HG03575 (cell line): Measurements from ENCODE around the gene TRAPPC2.
"Not testable (repeated sequence)": the region's sequence is repeated elsewhere in the genome, so short reads cannot be mapped to it uniquely, and the experiment has no call there.

Experiments
- ATAC-seq: cut with Tn5 transposase; IDR thresholded peaks from one replicate; pipeline ENCODE4 v1.9.1; 2021; ENCODE audit not compliant: unreplicated experiment, insufficient number of reproducible peaks, low FRiP score; ENCODE audit errors: extremely low read depth

TRAPPC2 gene

DNA sequence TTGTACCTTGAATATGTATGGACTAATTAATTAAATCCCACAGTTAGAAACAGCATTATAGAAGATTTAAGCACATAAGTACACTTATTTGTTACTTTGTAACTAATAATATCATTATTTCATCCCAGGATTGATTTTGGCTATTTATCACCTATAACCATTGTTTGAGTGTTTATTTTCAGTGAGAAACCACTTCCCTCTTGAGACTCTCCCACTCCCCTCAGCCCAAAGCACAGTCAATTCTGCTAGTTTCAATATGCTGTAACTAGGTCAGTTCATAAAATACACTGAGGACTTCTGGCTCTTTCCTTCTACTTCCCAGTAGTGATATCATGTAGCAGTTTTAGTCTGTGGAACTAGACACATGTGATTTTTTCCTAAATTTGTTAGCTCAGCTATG, 16.4 kb upstream of the TRAPPC2 start:
- no peak for ATAC-seq

DNA sequence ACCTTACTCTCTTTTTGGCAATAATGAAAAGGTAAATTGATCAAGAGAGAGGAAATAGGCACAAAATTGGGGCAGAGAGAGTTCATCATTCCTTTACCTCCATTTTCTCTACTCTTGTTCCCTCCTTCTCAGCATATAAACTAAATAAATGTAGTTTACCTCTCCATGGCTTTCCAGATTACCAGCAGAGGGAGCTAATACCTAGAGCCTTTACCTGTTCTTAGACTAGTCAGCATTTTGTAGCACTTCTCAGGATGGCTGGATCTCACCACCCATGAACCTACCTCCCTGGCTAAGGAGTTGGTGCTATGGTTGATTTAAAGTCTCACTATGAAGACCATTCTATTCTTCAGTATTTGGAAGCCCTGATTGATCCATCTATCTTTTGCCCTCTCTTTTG, 15.8 kb upstream of the TRAPPC2 start:
- ATAC-seq: no peak

DNA sequence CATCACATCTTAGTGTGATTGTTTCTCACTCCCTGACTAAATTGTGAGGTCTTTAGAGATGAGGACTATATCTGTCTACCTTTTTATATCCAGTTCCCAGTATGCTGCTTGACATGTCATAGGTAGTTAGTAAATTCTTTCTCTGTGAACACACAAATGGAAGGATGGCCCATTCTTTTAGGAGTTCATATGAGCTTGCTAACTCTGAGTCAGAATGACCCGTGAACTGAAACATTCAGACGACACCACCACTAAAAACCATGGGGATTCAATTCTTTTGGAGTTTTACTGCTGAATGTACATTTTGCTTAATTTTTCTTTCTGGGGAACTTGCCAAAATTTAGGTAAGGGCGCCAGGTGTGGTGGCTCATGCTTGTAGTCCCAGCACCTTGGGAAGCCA, 14.1 kb upstream of the TRAPPC2 start:
- ATAC-seq: no peak

DNA sequence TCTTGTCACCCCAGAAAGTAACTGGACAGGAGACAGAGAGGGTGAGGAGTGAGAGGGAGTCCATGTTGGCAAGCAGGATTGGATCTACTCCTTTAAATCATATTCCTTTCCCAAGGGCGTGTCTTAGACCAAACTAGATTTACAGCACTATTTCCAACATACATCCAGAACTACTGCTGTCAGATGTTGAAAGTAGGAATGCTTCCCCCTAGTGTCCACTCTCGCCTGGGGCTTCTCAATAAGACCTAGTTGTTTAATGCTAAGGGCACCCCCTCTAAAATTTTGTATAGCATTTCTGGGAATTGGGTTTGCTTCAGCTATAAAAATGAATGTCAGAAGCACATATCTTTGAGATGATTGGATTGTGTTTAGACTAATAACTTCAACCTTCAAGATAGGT, 13.4 kb upstream of the TRAPPC2 start:
- ATAC-seq: no peak

DNA sequence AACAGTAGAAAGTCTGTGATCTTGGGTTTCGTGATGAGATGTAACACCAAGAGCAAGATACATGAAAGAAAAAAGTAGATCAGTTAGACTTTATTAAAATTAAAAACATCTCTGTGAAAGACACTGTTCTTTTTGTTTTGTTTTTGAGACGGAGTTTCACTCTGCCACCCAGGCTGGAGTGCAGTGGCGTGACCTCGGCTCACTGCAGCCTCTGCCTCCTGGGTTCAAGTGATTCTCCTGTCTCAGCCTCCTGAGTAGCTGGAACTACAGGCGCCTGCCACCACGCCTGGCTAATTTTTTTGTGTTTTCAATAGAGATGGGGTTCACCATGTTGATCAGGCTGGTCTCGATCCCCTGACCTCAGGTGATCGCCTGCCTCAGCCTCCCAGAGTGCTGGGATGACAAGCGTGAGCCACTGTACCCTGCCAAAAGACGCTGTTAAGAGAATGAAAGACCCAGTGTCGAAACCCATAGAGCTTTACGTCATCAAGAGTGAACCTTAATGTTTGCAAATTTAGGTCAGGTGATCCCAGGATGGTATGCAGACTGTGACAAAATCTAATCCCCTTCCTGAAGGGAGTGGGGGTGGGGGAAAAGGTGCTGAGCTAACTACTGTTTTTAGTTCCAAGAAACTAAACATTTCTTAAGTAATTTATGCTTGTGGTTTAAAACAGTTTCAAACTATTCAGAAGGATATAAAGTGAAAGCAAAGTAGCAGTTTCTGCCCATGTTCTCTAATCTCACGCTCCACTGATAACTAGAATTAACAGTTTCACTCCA, 8.2 kb upstream of the TRAPPC2 start:
- peak; percentile 75 for ATAC-seq

DNA sequence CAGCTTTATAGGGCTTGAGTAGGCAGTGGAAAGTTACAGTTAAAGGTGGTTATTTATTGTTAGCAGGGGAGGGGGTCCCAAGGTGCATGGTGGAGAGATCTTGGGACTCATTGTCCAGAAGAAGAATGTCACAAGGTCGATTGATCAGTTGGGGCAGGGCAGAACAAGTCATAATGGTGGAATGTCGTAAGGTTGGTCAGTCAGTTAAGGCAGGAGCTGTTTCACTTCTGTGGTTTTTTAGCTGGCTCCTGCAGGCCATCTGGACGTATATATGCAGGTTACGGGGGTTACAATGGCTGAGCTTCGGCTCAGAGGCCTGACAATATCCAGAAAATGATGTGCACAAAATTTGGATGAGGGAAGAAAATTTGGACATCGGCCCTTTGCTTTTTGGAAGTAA, 7.3 kb upstream of the TRAPPC2 start:
- ATAC-seq: no peak

DNA sequence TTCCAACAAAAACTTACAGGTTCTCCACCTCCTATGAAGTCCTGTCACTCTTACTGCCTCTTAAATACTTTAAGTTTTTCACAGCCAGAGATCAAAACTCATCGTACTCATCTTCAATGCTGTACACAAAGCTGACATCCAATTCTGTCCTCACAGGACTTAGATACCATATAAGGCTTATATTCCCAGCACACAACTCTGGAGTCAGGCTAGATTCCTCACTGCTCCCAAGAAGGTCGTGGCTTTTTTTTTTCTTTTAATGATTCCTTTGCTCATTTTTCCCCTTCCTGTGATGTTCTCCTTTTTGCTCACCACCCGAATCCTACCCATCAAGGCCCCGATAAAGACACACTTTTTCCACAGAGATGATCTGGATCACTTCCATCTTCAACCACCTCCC, 914 bp downstream of the TRAPPC2 start:
- ATAC-seq: no peak

DNA sequence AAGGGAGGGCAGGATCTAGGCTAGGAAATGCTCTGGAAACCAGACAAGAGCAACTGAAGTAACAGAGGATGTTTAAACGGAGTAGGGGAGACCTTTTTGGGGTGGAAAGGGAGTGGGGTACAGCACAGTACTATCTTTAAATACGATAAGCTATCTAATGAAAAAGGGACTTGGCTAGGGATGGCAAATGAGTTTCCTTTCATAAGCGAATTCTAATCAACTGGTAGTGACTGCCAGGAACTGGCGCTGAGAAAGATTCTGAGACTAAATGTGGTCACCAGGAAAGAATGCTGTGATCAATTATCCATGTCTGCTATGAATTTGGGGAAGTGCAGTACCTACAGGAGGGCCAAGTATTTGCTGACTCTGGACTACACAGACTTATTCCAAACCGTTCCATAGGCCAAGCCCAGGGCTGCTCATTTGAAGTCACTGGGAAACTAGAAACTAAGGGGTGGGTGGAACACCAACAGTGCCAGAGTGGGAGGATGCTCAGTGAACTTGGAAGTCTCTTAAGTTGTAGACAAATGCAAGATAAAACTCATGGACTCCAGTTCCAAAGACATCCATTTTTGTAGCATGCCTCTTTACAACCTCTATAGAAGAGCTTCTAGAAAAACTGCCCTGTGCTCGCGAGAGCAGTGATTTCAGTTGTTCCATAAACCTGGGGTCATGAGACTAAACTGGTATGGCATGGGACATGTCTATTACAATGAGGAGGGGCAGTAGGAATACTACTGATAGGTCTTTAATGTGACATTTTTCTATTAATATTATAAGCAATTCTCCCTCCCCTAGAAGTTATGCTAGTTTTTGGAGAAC, 2.0 kb downstream of the TRAPPC2 start:
- ATAC-seq: no peak

DNA sequence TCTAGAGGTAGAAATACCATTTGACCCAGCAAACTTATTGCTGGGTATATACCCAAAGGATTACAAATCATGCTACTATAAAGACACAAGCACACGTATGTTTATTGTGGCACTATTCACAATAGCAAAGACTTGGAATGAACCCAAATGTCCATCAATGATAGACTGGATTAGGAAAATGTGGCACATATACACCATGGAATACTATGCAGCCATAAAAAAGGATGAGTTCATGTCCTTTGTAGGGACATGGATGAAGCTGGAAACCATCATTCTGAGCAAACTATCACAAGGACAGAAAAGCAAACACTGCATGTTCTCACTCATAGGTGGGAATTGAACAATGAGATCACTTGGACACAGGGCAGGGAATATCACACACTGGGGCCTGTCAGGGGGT, 3.9 kb downstream of the TRAPPC2 start:
- not testable (repeated sequence) for ATAC-seq

DNA sequence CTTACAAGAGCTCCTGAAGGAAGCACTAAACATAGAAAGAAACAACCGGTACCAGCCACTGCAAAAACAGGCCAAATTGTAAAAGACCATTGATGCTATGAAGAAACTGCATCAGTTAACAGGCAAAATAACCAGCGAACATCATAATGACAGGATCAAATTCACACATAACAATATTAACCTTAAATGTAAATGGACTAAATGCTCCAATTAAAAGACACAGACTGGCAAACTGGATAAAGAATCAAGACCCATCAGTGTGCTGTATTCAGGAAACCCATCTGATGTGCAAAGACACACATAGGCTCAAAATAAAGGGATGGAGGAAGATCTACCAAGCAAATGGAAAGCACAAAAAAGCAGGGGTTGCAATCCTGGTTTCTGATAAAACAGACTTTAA, 7.8 kb downstream of the TRAPPC2 start:
- not testable (repeated sequence) for ATAC-seq

DNA sequence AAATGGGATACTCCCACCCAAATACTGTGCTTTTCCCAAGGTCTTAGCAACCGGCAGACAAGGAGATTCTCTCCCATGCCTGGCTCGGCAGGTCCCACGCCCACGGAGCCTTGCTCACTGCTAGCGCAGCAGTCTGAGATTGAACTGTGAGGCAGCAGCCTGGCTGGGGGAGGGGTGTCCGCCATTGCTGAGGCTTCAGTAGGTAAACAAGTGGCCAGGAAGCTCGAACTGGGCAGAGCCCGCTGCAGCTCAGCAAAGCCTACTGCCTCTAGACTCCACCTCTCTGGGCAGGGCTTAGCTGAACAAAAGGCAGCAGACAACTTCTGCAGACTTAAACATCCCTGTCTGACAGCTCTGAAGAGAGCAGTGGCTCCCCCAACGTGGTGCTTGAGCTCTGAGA, 9.5 kb downstream of the TRAPPC2 start:
- ATAC-seq: not testable (repeated sequence)

DNA sequence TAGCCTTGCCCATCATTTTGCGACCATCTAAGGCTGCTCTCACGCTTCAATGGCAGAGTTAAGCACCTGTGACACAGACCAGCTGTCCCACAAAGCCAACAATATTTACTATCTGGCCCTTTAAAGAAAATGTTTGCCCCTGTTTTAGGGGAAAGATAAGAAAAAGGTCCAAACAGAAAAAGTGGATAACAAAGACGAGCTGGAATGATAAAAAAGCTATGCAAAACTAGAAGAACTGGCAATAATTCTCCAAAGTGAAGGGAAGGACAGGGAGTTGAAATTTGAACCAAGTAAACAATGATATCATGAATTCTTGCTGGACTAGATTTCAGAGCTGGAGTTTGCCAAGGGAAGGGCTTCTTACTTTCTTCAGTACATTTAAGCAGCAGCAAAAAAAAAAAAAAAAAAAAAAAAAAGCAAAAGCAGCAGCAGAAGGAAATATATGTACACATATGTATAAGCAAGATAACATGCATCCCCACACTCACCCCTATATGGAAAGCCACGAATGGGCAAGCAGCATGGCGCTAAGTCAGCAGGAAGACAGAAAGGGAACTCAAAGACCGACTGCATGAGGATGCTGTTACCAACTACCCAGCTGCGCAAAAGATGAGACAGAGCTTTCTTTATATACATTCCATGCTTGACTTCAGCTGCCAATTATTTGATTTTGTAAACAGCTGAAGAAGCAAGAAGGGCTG, 12.5 kb downstream of the TRAPPC2 start:
- ATAC-seq: no peak

DNA sequence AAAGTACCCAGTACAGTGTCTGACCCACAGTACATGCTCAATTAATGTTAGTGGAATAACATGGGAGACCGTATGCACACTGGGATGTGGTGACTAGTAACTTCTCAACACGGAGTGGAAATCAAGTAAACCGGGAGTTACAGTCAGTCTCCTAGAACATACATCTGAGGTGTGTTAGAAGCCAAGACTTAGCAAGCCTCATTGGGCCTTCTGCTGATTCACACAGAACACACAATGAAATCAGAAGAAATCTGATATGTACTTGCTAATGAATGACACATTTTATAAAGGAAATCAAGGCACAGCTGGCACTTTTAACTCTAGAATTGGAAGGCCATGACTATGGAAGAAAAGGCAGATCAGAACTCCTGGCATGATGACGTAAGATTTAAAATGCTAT, 13.0 kb downstream of the TRAPPC2 start:
- no peak for ATAC-seq

DNA sequence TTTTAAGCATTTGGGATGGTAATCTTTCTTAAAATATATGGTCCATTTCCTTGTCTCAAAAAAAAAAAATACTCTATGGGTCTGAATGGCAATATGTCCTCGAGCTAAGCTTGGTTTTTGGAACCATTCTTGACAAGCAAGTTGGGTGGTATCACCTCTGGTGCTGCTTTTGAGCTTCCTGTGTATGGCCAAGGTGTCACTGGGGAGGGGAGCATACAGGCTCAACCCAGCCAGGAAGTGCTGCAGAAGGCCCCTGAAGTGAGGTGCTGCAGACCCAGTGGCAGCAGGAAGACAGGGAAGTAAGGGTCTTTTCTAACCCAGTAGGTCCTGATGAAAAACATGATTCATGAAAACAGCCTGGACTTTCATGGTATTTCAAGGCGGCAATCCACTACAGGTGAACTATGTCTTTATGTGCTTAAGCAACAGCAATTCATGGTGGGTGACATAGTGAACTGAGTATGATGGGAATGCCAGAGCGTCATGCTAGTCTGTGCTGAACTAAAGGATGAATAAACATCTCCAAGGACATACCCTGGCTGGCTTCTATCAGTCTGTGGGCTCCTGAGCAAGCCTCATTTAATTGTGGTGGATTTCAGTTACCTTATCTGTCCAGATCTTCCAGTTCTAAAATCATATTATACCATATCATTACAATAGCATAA, 15.1 kb downstream of the TRAPPC2 start:
- ATAC-seq: no peak

DNA sequence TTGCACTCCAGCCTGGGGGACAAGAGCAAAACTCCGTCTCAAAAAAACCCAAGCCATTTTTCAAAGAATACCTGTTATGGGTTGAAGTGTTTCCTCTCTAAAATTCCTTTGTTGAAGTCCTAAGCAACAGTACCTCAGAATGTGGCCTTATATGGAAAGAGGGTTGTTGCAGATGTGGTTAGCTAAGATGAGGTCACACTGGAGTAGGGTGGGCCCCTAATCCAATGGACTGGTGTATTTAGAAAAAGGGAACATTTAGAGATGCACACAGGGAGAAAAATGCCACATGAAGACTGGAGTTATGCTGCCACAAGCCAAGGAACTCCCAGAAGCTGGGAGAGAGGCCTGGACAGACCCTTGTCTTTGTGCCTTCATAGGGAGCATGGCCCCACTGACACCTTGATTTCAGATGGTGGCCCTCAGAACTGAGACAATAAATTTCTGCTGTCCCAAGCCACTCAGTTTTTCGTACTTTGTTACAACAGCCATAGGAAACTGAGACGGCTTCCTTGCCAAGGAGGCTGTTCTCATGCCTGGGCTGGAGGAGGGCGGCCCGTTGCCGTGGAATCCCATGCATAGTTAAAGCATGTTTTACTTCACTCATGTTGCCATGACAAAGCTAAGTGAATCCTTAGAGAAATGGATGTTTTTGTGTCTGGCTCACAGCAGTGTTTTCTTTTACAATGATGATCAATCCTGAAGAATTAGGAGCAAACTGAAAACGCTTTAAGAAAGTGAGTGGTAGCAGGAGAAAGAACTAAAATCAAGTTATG, 16.5 kb downstream of the TRAPPC2 start:
- no peak for ATAC-seq

DNA sequence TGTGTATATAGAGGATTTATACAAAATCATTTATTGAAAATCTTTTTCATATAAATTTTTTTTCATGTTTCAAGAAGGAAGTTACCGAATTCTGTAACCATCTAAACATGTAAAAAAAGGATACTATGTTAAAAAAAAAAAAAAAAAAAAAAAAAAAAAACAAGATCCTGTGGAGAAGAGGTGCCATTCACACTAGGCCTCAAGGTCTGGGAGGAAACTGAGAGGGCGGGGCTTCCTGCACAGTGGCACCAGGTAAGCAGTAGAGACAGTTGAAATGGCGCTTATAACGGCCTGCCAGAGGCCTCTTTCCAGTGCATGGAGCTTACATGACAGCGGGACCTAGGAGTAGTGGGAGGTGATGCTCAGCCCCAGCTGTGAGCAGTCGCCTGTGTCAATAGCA, 17.5 kb downstream of the TRAPPC2 start:
- ATAC-seq: no peak

DNA sequence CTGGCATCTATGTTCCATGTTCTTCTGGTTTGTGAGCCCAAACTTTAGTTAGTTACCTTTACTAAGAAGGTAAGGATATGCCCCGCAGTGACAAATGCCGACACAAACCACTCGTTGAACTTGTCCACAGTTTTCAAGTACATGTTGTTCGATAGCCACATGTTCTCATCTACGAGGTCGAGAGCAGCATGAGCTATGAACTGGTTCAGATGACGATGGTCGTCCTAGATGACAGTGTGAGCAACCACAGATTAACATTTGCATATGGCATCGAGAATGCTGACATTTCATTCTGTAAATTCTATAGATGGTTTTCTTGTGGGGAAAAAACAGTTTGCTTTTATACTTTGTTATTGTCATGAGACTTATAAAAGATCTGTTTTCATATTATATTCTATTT, 18.0 kb downstream of the TRAPPC2 start:
- no peak for ATAC-seq

DNA sequence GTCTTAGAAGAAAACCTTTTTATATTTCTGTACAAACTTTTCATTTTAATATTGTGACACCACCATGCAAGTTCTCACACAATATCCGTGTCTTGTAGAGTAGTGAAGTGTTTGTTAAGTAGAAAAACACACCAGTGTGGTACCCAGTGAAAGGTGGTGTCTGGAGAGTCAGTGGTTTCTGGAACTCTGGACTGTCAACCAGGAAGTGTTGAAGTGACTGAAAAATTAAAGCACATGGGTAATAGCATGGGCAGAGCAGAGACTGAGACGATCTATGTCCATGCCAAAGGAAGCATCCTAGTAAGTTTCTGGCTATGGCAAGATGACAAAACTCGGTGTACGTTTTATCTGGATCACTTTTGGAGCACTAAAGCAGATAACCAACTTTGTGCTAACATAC, 23.3 kb downstream of the TRAPPC2 start:
- no peak for ATAC-seq

DNA sequence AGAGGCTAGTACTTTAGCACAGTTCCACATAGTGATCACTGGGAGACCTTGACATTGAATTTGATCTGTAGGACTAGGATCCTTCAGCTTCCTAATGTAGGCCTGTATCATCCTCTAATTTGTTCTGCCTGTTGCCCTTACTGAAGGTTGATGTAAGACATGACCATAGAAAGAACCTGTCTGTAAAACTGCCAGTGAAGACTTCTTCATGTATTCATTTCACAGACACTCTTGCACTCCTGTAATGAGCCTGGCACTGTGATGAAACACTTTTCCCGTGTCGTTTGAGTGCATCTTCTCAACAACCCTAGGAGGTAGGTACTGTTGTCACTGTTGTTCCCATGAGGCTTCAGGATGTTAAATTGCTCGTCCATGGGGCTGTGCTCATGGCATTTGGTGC, 30.8 kb downstream of the TRAPPC2 start:
- ATAC-seq: no peak
